Gastrocnemius medialis (tissue), 4 donors: ENCODE results near the gene LMX1A. TPM values are rescaled to one million over a fixed set of nuclear protein-coding genes. Genes with fewer than 3 reads are reported as not detected.

ENCODE experiments used
- ATAC-seq, 2 donors: fragments of 150-250 bp; one replicate each; pipeline ENCODE4 v1.9.1; 2016
- DNase-seq, 2 donors: peaks; one replicate each; pipeline ENCODE4 v3.0.0-alpha.2; 2019
- H3K27ac ChIP-seq, 4 donors: fragments of 200-600 bp; sonication (generic); 1 replicate in 1 of 4; 2 replicates in 3 of 4; pipeline ENCODE4 v1.5.1; 2016 to 2018; ENCODE audit warnings: mild to moderate bottlenecking in 2 of 4, moderate library complexity in 1 of 4
- H3K27me3 ChIP-seq, 3 donors: fragments of 200-600 bp; sonication (generic) in 2 of 3; 1 replicate in 1 of 3; 2 replicates in 2 of 3; pipeline versions ENCODE4 v1.5.1 to v1.6.0; 2016 to 2019; ENCODE audit warnings: mild to moderate bottlenecking in 1 of 3, moderate library complexity in 1 of 3
- H3K36me3 ChIP-seq, 2 donors: fragments of 200-600 bp; sonication (generic) in 1 of 2; one replicate each; pipeline ENCODE4 v1.5.1; 2017 to 2018
- H3K4me1 ChIP-seq, 2 donors: fragments of 200-600 bp; sonication (generic) in 1 of 2; one replicate each; pipeline ENCODE4 v1.5.1; 2016 to 2017; ENCODE audit warnings: mild to moderate bottlenecking in 2 of 2
- H3K4me3 ChIP-seq, 4 donors: fragments of 200-600 bp; sonication (generic) in 3 of 4; 1 replicate in 1 of 4; 2 replicates in 3 of 4; pipeline ENCODE4 v1.5.1; 2016 to 2019; ENCODE audit warnings: mild to moderate bottlenecking in 2 of 4
- H3K9me3 ChIP-seq, 3 donors: fragments of 200-600 bp; sonication (generic) in 2 of 3; 1 replicate in 1 of 3; 2 replicates in 2 of 3; pipeline ENCODE4 v1.5.1; 2016 to 2019
- CTCF ChIP-seq, 5 experiments: fragments of 450-650 bp in 3 of 5; fragments of 200-600 bp in 2 of 5; sonication (generic) in 2 of 5; IDR thresholded peaks in 4 of 5; conservative IDR thresholded peaks in 1 of 5; 1 replicate in 4 of 5; 2 replicates in 1 of 5; pipeline ENCODE4 v1.5.1; 2016 to 2019; ENCODE audit warnings: antibody characterized with exemption in 5 of 5, mild to moderate bottlenecking in 3 of 5, moderate library complexity in 3 of 5
- POLR2A ChIP-seq, 2 donors: fragments of 450-650 bp; IDR thresholded peaks; one replicate each; pipeline ENCODE4 v1.6.1; 2017; ENCODE audit warnings: antibody characterized with exemption in 2 of 2, mild to moderate bottlenecking in 2 of 2, moderate library complexity in 2 of 2
- in situ Hi-C, 4 donors: fragments of 200-750 bp; cut with MboI; loops; one replicate each; pipeline versions ENCODE4 v1.15.0 to v1.8.0; 2017; ENCODE audit warnings: low sequenced_read_pairs in 4 of 4
- intact Hi-C: fragments of 100-400 bp; cut with DNase I; formaldehyde crosslinking; loops from one replicate; pipeline ENCODE4 v1.15.1; 2023; ENCODE audit warnings: low total_unique reads
- total RNA-seq, 4 donors: library from RNA; depleted of rRNA; stranded (reverse); fragments of >200 nt; gene quantifications; one replicate each; pipeline versions ENCODE4 v1.1.0 to v1.2.3, GENCODE V29; 2016

The LMX1A gene
- total RNA-seq, 4 donors from 2014 or later: 0.20 TPM; not detected in 3

GRCh38 chr1:165287781-165288180 is 68.7 kb downstream of the LMX1A start:
- Histone ChIP-seq H3K27me3 (peaks cover 0 to 24% (median 3%) of the 10 kb centered on the region in 3 donors), H3K36me3 (no peaks in the 10 kb centered on the region), H3K4me3 (no peak overlapping the region), H3K27ac (no peak overlapping the region), H3K4me1 (no peaks in the 10 kb centered on the region), H3K9me3 (no peaks in the 10 kb centered on the region)
- in situ Hi-C loops (no loop called here), intact Hi-C loops (no loop called here)
- ATAC-seq (no peak), DNase-seq (no peak)
- TF ChIP-seq CTCF (IDR thresholded peaks at IDR 0.05 in 4 of 5, conservative IDR thresholded peaks at IDR 0.05 in 1 of 5) (no peak), POLR2A (IDR thresholded peaks at IDR 0.05) (no peak)

GRCh38 chr1:165287329-165287728 is 69.2 kb downstream of the LMX1A start:
- ATAC-seq: no peak
- H3K27me3 ChIP-seq: peaks cover 0 to 24% (median 3%) of the 10 kb centered on the region in 3 donors
- H3K27ac ChIP-seq: no peak overlapping the region
- DNase-seq: no peak
- no peaks in the 10 kb centered on the region for H3K36me3 ChIP-seq
- in situ Hi-C loops: no loop called here
- no peaks in the 10 kb centered on the region for H3K9me3 ChIP-seq
- intact Hi-C loops: no loop called here
- no peaks in the 10 kb centered on the region for H3K4me1 ChIP-seq
- TF ChIP-seq POLR2A (IDR thresholded peaks at IDR 0.05) (no peak), CTCF (IDR thresholded peaks at IDR 0.05 in 4 of 5, conservative IDR thresholded peaks at IDR 0.05 in 1 of 5) (no peak)
- no peak overlapping the region for H3K4me3 ChIP-seq

- ATAC-seq: no peak
- intact Hi-C loops (no loop called here), in situ Hi-C loops (no loop called here)
- no peaks in the 10 kb centered on the region for H3K36me3 ChIP-seq
- H3K4me1 ChIP-seq: no peaks in the 10 kb centered on the region
- TF ChIP-seq POLR2A (IDR thresholded peaks at IDR 0.05) (no peak), CTCF (IDR thresholded peaks at IDR 0.05 in 4 of 5, conservative IDR thresholded peaks at IDR 0.05 in 1 of 5) (no peak)
- H3K4me3 ChIP-seq: no peak overlapping the region
- peaks cover 0 to 24% (median 3%) of the 10 kb centered on the region in 3 donors for H3K27me3 ChIP-seq
- no peak for DNase-seq
- H3K9me3 ChIP-seq: no peaks in the 10 kb centered on the region
- no peak overlapping the region for H3K27ac ChIP-seq
Measured at GRCh38 chr1:165284454-165284853, 72.1 kb downstream of the LMX1A start.

- intact Hi-C loops (no loop called here), in situ Hi-C loops (no loop called here)
- Histone ChIP-seq H3K27ac (no peak overlapping the region), H3K36me3 (no peaks in the 10 kb centered on the region), H3K27me3 (peaks cover 0 to 17% (median 3%) of the 10 kb centered on the region in 3 donors), H3K4me1 (no peaks in the 10 kb centered on the region), H3K9me3 (no peaks in the 10 kb centered on the region), H3K4me3 (no peak overlapping the region)
- TF ChIP-seq CTCF (IDR thresholded peaks at IDR 0.05 in 4 of 5, conservative IDR thresholded peaks at IDR 0.05 in 1 of 5) (no peak), POLR2A (IDR thresholded peaks at IDR 0.05) (no peak)
- DNase-seq: no peak
- ATAC-seq: no peak
Measured at GRCh38 chr1:165281207-165281901, 75.2 kb downstream of the LMX1A start.

- no peaks in the 10 kb centered on the region for H3K36me3 ChIP-seq
- no peak overlapping the region for H3K27ac ChIP-seq
- no peaks in the 10 kb centered on the region for H3K9me3 ChIP-seq
- H3K27me3 ChIP-seq: peaks cover 0 to 10% (median 3%) of the 10 kb centered on the region in 3 donors
- no peak for TF ChIP-seq CTCF (IDR thresholded peaks at IDR 0.05 in 4 of 5, conservative IDR thresholded peaks at IDR 0.05 in 1 of 5)
- no peak for ATAC-seq
- in situ Hi-C loops (no loop called here), intact Hi-C loops (no loop called here)
- no peaks in the 10 kb centered on the region for H3K4me1 ChIP-seq
- no peak for DNase-seq
- H3K4me3 ChIP-seq: no peak overlapping the region
Measured at GRCh38 chr1:165279882-165280281, 76.6 kb downstream of the LMX1A start.
